Mammary epithelial cell (primary cell): ENCODE data around the gene LMAN1L.

Source experiments
- EZH2 ChIP-seq: IDR thresholded peaks from 2 replicates; pipeline ENCODE4 v1.6.1; 2012; ENCODE audit warnings: low read length, inconsistent platforms, borderline replicate concordance
- TF ChIP-seq, protein P1 (sequence below), 2 donors: IDR thresholded peaks in 1 of 2; conservative IDR thresholded peaks in 1 of 2; 2 replicates each; pipeline ENCODE4 v1.5.1; 2011 to 2012; ENCODE audit warnings: inconsistent platforms in 2 of 2, low read length in 2 of 2, mild to moderate bottlenecking in 2 of 2, control low read depth in 1 of 2, low read depth in 1 of 2; ENCODE audit not compliant: insufficient read depth in 1 of 2; ENCODE audit errors: extremely low read depth in 1 of 2

DNA sequence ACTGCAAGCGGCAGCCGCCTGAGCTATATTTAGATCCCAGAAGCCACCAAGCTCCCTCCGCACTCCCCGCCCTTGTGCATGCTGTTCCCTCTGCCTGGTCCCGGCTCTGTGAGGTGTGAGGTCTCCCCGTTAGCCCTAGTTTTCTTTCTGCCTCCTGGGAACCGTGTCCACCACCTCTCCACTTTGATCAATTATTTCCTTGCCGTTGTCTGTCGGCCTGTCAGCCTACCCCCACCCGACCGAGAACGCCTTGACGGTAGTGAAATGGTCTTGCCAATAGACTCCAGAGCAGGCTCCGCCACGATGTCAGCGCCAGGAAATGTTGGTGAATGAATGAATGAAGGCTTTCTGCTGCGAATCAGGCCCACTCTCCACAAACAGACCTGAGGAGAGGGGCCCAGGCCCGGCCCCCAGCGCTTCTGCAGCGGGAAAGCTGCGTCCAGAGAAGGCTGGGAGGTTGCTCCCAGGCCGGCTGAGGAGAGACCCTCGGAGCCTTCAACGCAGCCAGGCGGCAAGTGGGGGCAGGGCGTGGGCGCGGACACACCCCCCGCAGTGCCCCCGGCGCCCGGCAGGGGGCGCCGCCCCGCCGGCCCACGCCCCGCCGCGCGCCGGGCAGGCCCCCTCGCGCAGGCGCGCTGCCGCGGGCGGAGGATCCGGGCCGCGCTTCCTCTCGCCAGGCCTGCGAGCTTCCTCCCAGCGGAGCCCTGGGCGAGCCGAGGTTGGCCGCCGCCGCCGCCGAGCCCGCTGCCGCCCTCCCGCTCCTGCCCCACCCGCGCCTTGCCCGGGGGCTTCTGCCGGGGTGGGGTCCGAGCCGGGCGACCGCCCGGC, 31.0 kb upstream of the LMAN1L start, which contains the start of gene CSK:
- TF ChIP-seq, protein P1, sequence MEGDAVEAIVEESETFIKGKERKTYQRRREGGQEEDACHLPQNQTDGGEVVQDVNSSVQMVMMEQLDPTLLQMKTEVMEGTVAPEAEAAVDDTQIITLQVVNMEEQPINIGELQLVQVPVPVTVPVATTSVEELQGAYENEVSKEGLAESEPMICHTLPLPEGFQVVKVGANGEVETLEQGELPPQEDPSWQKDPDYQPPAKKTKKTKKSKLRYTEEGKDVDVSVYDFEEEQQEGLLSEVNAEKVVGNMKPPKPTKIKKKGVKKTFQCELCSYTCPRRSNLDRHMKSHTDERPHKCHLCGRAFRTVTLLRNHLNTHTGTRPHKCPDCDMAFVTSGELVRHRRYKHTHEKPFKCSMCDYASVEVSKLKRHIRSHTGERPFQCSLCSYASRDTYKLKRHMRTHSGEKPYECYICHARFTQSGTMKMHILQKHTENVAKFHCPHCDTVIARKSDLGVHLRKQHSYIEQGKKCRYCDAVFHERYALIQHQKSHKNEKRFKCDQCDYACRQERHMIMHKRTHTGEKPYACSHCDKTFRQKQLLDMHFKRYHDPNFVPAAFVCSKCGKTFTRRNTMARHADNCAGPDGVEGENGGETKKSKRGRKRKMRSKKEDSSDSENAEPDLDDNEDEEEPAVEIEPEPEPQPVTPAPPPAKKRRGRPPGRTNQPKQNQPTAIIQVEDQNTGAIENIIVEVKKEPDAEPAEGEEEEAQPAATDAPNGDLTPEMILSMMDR (conservative IDR thresholded peaks at IDR 0.05 in 1 of 2, IDR thresholded peaks at IDR 0.05 in 1 of 2; ENCODE audit: extremely low read depth in 1 of 2, insufficient read depth in 1 of 2, low read depth in 1 of 2, low read length in 2 of 2): peak; percentile 32 to 58
- no peak for TF ChIP-seq EZH2
